HK-2 (cell line): Measurements from ENCODE around the gene SLC12A6.
A peak's percentile ranks its signal among the peaks of the same experiment; 100 is the strongest.

Experiments used
- DNase-seq: peaks from one replicate; pipeline ENCODE4 v3.0.0-alpha.2; 2018; ENCODE audit not compliant: unreplicated experiment

The SLC12A6 gene

GRCh38 chr15:34330279-34330678 lies 7.3 kb downstream of the SLC12A6 start:
- no peak for DNase-seq

DNA sequence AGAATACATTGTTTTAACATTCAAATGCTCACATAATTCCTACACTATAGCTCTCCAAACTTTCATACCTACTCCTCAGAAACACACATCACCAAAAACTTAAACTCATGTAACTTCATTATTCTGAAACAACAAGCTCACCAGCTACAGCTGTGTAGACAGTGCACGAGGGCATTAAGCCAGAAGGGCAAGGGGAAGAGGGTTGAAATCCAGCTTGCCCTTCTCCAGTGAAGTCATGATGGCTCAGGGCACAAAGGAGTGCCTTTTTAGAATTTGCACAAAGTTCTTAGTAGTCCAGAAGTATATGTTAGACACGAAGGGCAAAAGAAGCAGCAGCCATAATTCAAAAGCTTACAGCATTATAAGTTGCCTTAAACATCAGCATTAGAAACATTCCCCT lies 8.6 kb downstream of the SLC12A6 start:
- DNase-seq = no peak

DNA sequence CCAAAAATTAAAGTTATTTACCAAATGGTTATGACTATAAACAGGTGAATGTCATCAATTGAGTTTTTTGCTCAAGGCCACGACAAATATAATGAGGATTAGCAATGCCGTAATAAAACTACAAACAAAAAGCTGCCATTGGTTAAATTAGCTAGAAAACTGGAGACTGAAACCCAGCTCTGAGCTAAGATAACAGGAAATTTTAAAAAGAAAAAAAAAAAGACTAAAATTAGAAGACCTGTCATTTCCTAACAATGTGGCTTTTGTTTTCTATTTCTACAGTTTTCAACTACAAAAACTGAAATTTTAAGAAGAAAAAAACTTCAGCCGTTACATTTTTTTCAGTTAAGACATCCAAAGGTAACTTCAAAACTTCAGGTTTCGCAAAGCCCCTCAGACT lies 9.7 kb downstream of the SLC12A6 start:
- no peak for DNase-seq

DNA sequence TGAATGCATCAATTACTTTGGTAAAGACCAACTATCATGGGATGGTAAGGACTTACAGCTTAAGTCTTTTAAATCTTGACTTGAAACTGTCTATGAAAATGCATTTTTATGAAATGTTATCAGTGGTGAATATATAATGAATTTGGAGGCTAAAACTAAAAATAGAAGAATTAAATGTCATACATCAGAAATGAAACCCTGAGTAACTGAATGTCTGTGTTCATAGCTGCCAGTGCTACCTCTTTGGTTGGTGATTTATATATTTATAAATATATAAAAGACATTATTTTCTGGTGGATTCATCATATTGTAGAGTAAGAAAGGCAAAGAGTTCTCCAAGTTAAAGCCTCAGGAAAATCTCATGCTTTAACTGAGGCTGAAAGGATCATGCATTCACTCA lies 12.2 kb downstream of the SLC12A6 start:
- DNase-seq = no peak

DNA sequence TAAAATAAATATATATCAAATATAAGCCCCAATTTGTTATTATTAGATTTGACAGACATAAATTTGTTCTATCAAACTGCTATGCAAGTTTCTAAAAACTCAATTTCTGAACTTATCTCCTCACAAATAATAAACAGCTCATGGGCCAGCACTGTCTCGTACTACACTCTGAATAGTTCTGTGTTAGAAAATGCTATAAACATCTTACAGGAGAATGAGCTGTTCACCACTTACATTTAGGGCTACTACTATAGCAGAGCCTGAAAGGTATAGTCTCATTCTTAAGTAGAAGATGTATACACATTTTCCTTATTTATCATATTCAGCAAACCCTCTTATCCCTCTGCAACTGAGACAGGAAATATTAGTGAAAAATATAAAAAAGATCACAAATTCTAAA lies 12.6 kb downstream of the SLC12A6 start:
- DNase-seq = no peak

- no peak for DNase-seq
Measured at GRCh38 chr15:34323217-34323616, 14.4 kb downstream of the SLC12A6 start.

- peak; percentile 21 for DNase-seq
Measured at GRCh38 chr15:34318277-34319079, 19.1 kb downstream of the SLC12A6 start.

- no peak for DNase-seq
Measured at GRCh38 chr15:34314491-34315490, 22.8 kb downstream of the SLC12A6 start.

DNA sequence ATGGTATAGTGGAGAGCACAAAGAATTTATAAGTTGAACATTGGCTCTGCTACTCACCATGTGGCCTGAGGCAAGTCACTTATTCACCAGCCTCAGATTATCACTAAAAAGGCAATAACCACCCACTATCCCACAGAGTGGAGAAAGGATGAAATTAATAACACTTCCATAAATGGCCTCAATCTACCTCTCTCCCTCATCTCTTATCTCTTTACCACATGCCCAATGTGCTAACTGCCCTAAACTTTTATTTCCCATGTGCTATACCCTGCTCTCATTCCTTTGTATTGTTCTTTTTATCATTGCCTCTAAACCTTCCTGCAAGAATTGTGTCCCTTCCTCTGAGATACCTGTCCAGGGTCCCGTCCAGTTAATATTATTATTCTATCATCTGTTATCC lies 26.0 kb downstream of the SLC12A6 start:
- no peak for DNase-seq

DNA sequence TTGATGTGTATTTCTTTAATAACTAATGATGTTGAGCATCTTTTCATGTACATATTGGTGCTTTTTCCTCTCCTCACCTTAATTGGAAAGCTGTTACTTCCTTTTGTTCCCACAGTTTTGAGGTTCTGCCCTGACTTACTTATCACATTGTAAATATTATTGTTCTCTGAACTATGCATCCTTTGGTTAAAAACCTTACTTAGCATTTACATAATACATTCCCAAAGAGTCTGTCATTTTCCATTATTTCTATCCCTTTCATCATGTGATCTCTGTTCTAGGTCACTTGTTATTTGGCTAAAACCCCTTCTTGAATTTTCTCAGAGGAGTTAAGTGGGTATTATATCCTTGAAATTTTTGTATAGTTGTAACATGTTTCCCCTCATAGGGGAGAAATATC lies 33.0 kb downstream of the SLC12A6 start:
- no peak for DNase-seq

DNA sequence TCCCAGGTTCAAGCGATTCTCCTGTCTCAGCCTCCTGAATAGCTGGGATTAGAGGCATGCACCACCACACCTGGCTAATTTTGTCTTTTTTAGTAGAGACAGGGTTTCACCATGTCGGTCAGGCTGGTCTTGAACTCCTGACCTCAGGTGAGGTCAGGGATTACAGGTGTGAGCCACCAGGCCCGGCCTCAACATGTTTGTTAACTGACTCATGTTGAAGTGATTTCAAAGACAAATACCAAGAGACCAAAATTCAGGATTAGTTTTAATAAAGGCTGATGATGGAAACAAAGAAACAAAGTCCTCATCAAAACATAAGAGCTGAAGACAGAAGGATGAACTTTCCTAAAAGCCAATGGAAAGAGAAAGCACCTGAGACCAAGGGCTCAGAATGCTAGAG lies 36.5 kb downstream of the SLC12A6 start:
- DNase-seq = no peak

DNA sequence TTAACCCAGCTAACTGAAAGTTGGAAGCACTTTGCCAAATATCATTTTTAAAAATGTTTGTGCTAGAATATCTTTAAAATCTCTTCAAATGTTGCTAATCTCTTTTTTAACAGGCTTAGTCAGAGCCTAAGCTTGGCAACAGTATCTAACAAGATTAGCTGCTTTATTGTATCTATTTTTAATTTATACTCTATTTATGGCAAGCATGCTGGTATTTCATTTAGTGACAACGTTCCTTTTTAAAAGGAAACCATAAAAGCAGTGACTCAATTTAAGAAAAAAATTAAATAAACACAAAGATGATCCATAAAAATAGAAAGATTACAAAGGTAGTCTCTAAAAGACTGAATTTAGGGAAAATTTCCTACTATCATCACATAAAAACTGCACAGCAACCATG lies 40.5 kb downstream of the SLC12A6 start:
- DNase-seq = no peak

DNA sequence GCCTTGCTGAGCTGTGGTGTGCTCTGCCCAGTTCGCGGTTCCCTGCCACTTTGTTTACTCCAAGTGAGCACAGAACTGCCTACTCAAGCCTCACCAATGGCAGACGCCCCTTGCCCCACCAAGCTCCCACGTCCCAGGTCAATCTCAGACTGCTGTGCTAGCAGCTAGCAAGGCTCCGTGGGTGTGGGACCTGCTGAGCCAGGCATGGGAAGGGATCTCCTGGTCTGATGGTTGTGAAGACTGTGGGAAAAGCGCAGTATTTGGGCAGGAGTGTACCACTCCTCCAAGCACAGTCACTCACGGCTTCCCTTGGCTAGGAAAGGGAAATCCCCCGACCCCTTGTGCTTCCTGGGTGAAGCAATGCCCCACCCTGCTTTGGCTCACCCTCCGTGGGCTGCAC lies 45.0 kb downstream of the SLC12A6 start:
- DNase-seq = no peak

GRCh38 chr15:34284937-34285336 lies 52.6 kb downstream of the SLC12A6 start:
- no peak for DNase-seq

DNA sequence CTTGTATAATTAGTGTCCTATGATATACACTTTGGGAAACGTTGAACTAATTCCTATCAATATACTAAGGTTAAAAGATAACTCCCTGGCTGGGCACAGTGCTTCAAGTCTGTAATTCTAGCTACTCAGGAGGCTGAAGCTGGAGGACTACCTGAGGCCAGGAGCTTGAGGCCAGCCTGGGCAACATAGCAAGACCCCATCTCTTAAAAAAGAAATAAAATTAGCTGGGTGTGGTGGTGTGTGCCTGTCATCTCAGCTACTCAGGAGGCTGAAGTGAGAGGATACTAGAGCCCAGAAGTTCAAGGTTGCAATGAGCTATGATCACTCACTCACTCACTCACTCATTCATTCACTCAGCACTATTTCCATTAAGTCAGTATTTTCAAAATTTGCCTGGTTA lies 55.2 kb downstream of the SLC12A6 start:
- no peak for DNase-seq

- no peak for DNase-seq
Measured at GRCh38 chr15:34280193-34280592, 57.4 kb downstream of the SLC12A6 start.

- DNase-seq = no peak
Measured at GRCh38 chr15:34279368-34279767, 58.2 kb downstream of the SLC12A6 start.

DNA sequence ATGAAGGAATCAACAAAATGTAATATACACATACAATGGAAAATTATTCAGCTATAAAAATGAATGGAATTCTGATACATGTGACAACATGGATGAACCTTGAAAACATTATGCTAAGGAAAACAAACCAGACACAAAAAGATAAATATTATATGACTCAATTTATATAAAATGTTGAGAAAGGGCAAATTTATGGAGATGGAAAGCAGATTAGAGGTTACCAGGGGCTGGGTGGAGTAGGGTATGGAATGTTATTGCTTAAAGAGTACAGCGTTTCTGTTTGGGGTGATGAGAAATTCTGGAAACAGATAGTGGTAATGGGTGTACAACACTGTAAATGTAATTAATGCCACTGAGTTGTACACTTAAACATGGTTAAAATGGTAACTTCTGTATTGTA lies 61.9 kb downstream of the SLC12A6 start:
- DNase-seq = no peak

- DNase-seq = no peak
Measured at GRCh38 chr15:34275154-34275553, 62.4 kb downstream of the SLC12A6 start.

GRCh38 chr15:34271493-34271892 lies 66.1 kb downstream of the SLC12A6 start:
- no peak for DNase-seq

GRCh38 chr15:34266751-34267150 lies 70.8 kb downstream of the SLC12A6 start:
- DNase-seq = no peak

GRCh38 chr15:34264076-34264475 lies 73.5 kb downstream of the SLC12A6 start:
- DNase-seq = no peak

GRCh38 chr15:34262362-34262761 lies 75.2 kb downstream of the SLC12A6 start:
- DNase-seq = no peak
